C4-2B (cell line): ENCODE measurements around the gene RIN3.

Source experiments
- H3K27ac ChIP-seq: fragments of 450-650 bp; 2 replicates; pipeline ENCODE4 v1.5.1; 2017
- CTCF ChIP-seq: fragments of 450-650 bp; conservative IDR thresholded peaks from 2 replicates; pipeline ENCODE4 v1.5.1; 2017; ENCODE audit warnings: mild to moderate bottlenecking
- ZFX ChIP-seq: fragments of 450-650 bp; IDR thresholded peaks from 2 replicates; pipeline ENCODE4 v1.6.1; 2017

RIN3 gene

DNA sequence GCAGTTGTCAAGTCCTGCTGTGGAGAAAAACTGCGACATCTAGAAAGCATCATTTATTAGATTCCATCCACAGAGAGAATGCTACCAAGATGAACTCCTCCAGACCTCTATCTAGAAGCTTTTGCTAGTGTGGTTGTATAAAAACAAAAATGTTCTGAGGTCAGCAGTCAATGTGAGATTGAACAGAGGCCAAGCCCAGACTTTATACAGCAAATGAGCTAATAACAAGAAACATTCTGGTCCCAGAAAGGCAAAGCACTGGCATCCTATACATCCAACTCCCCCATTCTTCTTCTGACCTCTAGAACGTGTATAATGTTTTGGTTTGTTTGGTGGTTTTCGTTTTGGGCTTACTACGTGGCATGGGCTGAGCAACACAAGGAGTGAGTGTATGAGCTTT, 26.7 kb upstream of the RIN3 start:
- TF ChIP-seq CTCF (no peak), ZFX (no peak)
- no peak overlapping the region for H3K27ac ChIP-seq

DNA sequence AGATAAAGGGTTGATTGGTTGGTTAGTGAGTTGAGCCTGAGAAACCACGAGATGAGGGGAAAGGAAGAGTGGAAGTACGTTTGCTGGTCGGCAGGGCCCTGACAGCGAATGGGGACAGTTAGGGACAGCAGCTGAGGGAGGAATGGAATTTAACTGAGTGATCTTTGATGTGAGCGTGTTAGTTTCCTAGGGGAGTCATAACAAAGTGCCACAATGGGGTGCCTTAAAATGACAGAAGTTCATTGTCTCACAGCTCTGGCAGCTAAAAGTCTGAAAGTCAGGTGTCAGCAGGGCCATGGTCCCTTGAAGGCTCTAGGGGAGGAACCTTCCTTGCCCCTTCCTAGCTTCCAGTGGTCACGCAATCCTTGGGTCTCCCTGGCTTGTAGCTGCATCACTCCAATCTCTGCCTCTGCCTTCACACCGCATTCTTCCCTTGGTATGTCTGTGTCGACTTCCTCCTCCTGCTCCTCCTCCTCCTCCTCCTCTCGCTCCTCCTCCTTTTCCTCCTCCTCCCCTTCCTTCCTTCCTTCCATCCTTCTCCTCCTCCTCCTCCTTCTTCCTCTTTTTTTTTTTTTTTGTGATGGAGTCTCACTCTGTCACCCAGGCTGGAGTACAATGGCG, 26.0 kb upstream of the RIN3 start:
- H3K27ac ChIP-seq = no peak overlapping the region
- no peak for TF ChIP-seq CTCF
- TF ChIP-seq ZFX = no peak

GRCh38 chr14:92489394-92490238, 24.0 kb upstream of the RIN3 start:
- TF ChIP-seq CTCF = no peak
- TF ChIP-seq ZFX = no peak
- no peak overlapping the region for H3K27ac ChIP-seq

DNA sequence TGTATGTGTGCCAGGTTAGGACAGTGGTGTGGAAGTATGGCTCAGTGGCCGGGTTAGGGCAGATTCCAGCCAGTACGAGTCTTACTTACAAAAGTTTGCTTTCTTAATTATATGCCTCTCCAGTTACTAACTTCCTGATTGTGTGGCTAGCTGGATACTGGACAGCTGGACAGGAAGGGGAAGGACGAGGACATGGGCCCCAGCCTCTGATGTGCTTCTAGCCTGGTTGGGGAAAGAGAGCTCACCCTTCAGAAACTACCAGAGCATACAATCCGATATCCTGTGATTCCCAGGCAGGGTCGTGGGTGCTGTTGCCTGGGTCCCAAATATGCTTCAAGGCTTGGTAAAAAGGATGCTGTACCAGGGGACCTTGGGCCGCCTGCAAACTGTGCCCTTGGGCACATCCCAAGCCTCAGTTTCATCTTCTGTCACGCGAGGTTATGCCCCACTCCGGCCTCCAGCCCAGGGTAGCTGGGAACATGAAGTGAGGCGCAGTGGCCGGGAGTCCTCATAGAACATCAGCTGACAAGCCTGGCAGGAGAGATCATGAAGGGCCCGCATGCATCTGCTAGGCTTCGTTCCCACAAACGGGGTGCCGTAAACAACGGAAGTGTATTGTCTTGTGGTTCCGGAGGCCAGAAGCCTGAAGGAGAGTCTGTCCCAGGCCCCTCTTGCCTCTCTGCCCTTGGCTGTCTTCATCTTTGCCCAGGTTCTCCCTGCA, 23.2 kb upstream of the RIN3 start:
- no peak overlapping the region for H3K27ac ChIP-seq
- TF ChIP-seq CTCF (no peak), ZFX (no peak)

- TF ChIP-seq CTCF (no peak), ZFX (no peak)
- no peak overlapping the region for H3K27ac ChIP-seq
These were observed 21.8 kb upstream of the RIN3 start for GRCh38 chr14:92491782-92492181.

DNA sequence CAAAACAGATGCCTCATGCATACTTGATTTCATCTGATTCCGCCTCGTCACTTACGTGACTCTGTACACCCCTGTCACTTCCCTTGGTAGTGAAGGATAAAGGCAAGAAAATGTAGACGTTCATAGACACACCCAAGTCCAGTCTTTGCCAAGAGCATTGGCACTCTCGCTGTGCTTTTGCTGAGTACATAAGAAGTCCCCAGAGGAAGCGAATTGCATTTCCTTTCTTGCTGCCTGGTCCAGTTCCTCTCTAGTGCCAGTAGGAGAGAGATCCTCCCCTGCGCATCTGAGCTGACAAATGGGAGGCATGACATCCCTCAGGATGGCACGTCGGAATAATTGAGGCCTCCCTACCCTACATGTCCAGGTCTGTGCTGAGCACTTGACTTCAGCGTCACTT, 21.3 kb upstream of the RIN3 start:
- no peak overlapping the region for H3K27ac ChIP-seq
- TF ChIP-seq CTCF (no peak), ZFX (no peak)

DNA sequence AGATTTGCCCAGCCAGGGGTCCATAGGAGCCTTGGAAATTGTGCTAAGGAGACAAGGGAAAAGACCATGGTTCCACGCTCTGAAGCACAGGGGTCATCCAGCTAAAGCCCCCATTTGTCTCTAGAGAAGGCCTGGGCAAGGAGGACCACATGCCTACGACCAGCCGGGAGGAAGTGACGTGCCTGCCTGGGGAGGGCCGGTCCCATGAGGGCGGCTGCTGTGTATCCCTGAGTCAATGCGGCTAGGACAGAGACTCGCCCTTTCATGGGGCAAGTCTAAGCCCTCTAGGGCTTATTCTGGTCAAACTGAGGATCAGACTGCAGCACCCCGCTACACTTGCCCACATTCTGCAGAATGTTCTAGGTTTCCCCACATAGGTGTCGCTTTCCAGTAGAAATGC, 20.6 kb upstream of the RIN3 start:
- no peak overlapping the region for H3K27ac ChIP-seq
- no peak for TF ChIP-seq ZFX
- no peak for TF ChIP-seq CTCF
